Measurements from ENCODE around the gene PTGER1. TPM values are rescaled to one million over a fixed set of nuclear protein-coding genes. Genes with fewer than 3 reads are reported as not detected.

Gene PTGER1
- total and polyA plus RNA-seq, 2 of the 4 experiments (the other 2 are of a cell fraction), result 0.54 to 0.60 TPM

DNA sequence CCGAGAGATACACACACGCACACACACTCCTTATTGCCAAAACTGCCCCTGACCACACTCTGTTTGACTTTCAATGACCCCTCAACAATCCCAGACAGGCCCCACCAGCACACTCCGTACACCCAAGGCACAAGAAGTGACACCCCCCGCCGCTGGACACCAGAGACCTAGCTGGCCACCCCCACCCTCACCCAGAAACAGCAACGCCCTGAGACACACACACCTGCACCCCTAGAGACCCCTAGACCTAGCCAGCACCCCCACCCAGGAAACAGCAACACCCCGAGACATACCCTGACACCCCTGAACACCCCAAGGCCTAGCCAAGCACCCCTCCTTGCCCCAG, 1.1 kb upstream of the PTGER1 start:
- Histone ChIP-seq H2AK9ac (replicated peaks; ENCODE audit: low read depth, low read length, poor library complexity) (peak overlapping the region; percentile 38), H4K8ac (ENCODE audit: low read depth in 2 of 2, low read length in 2 of 2) (0 out of 4 replicates have a peak overlapping the region, but pooled peaks of 1 of the 2 experiments have one; percentile 59), H2BK120ac (ENCODE audit: low read depth, low read length) (peak overlapping the region; percentile 12; the same call in 1 of the 2 replicates), H3K27me3 (ENCODE audit: control insufficient read depth, insufficient read depth, low read length) (no peaks in the 10 kb centered on the region), H3K9ac (ENCODE audit: low read depth, low read length) (no peak overlapping the region), H2AFZ (replicated peaks; ENCODE audit: low read length, poor library complexity) (no peak overlapping the region), H3K18ac (ENCODE audit: low read depth, low read length) (no peak overlapping the region), H4K91ac (ENCODE audit: insufficient read depth, low read depth, low read length) (peak overlapping the region; percentile 11; the same call in 1 of the 2 replicates), H4K20me1 (ENCODE audit: insufficient read depth, low read length) (peaks cover 26% of the 10 kb centered on the region), H3K14ac (replicated peaks; ENCODE audit: low read depth, low read length) (no peak overlapping the region), H3K79me1 (ENCODE audit: low read depth in 1 of 2, low read length in 2 of 2) (peaks cover 0 to 34% of the 10 kb centered on the region in 2 experiments; a peak in 3 of 4 replicates), H2BK20ac (ENCODE audit: low read depth, low read length) (0 out of 2 replicates have a peak overlapping the region, but pooled peaks have one; percentile 3), H3K9me1 (ENCODE audit: insufficient read depth, low read length) (0 out of 2 replicates have a peak, but pooled peaks cover 8% of the 10 kb centered on the region), H3K27ac (ENCODE audit: insufficient read depth, low read length) (no peak overlapping the region), H2BK5ac (ENCODE audit: low read depth, low read length, poor library complexity, severe bottlenecking) (no peak overlapping the region), H3K4me1 (ENCODE audit: control insufficient read depth, insufficient read depth, low read length) (peaks cover 37% of the 10 kb centered on the region), H3K4ac (ENCODE audit: low read depth, low read length) (peak overlapping the region; percentile 10; the same call in 1 of the 2 replicates), H3K23ac (ENCODE audit: low read depth, low read length) (no peak overlapping the region), H3K36me3 (ENCODE audit: control insufficient read depth, insufficient read depth, low read length) (peaks cover 17% of the 10 kb centered on the region; the same call in 1 of the 2 replicates), H4K5ac (ENCODE audit: low read depth, low read length) (no peak overlapping the region), H3K4me2 (ENCODE audit: low read depth, low read length) (peak overlapping the region; percentile 12; the same call in 1 of the 2 replicates), H2AK5ac (ENCODE audit: low read depth, low read length) (peak overlapping the region; percentile 62), H3K56ac (ENCODE audit: extremely low read depth, insufficient read depth, low read length) (no peak overlapping the region), H3K4me3 (ENCODE audit: insufficient read depth, low read depth, low read length) (no peak overlapping the region), H3K9me3 (ENCODE audit: control insufficient read depth, insufficient read depth, low read length) (no peaks in the 10 kb centered on the region), H2BK15ac (ENCODE audit: low read depth, low read length) (no peak overlapping the region)
- ChIA-PET POLR2A (ENCODE audit: unreplicated experiment) (no interaction called here), CTCF (no interaction called here)
- BruUV-seq (replicated peaks), result no TSS peak
- no peak for TF ChIP-seq MAFK (IDR thresholded peaks at IDR 0.05; ENCODE audit: low read depth, low read length)
- dilution Hi-C loops (cut with HindIII; ENCODE audit: low sequenced_read_pairs, unreplicated experiment), result no loop called here
- no peak for DNase-seq
- intact Hi-C loops (cut with micrococcal nuclease), result loop anchor here (5.0 kb wide), 1 partner anchor 339 kb away; the partner anchor contains the start of gene ASF1B
- ATAC-seq (ENCODE audit: low read depth), result no peak
- in situ Hi-C loops (cut with MboI; ENCODE audit: low sequenced_read_pairs), result loop anchor here (10.0 kb wide), 1 partner anchor 591 kb away; no protein-coding TSS in a partner anchor
- WGBS, 2 experiments (ENCODE audit: extremely low coverage in 2 of 2, insufficient read length in 1 of 2), result 100% methylated on average over 2 of the region's 7 CpGs; no CpG with 5 or more reads in 1 of the 2 experiments
